ENCODE results near the gene KDM3B. TPM values are rescaled to one million over a fixed set of nuclear protein-coding genes. Genes with fewer than 3 reads are reported as not detected.

The KDM3B gene
- total RNA-seq, 4 donors from 2014 or later: 60.8 to 101 (median 76.6) TPM

DNA sequence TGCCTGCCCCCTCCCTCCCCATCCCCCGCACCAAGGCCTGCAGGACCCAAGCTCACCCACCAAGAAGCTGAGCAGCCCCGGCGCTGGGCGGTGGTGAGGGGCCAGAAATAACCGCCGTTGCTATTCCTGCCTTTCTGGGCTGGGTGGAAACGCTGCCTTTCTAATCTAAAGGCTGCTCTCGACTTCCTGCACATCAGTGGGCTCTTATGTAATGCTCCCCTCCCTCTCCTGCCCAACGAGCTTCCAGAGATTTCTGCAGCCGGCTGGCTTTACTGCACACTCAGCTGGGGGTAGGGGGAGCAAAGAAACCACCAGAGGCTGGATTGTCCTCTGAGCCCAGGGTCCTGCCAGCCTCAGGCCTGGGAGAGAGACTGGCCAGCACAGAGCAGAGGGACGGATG lies 105.9 kb downstream of the KDM3B start:
- intact Hi-C loops (cut with DNase I; ENCODE audit: low total_unique reads) (no loop called here), in situ Hi-C loops (cut with MboI; ENCODE audit: low pct_ligation_motif_present in 1 of 4, low pct_unique_long_range_greater_than_20kb in 1 of 4, low sequenced_read_pairs in 3 of 4) (loop anchor here in 1 of 4 donors (5.0 kb wide), 1 partner anchor 44 kb away; no protein-coding TSS in a partner anchor)
- no peaks in the 10 kb centered on the region for H3K9me3 ChIP-seq
- H3K27me3 ChIP-seq: no peaks in the 10 kb centered on the region
- H3K27ac ChIP-seq: no peak overlapping the region
- TF ChIP-seq POLR2A (IDR thresholded peaks at IDR 0.05) (no peak), POLR2AphosphoS5 (IDR thresholded peaks at IDR 0.05) (no peak), EP300 (IDR thresholded peaks at IDR 0.05; ENCODE audit: low read depth) (no peak)
- TF ChIP-seq, protein P1, sequence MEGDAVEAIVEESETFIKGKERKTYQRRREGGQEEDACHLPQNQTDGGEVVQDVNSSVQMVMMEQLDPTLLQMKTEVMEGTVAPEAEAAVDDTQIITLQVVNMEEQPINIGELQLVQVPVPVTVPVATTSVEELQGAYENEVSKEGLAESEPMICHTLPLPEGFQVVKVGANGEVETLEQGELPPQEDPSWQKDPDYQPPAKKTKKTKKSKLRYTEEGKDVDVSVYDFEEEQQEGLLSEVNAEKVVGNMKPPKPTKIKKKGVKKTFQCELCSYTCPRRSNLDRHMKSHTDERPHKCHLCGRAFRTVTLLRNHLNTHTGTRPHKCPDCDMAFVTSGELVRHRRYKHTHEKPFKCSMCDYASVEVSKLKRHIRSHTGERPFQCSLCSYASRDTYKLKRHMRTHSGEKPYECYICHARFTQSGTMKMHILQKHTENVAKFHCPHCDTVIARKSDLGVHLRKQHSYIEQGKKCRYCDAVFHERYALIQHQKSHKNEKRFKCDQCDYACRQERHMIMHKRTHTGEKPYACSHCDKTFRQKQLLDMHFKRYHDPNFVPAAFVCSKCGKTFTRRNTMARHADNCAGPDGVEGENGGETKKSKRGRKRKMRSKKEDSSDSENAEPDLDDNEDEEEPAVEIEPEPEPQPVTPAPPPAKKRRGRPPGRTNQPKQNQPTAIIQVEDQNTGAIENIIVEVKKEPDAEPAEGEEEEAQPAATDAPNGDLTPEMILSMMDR (IDR thresholded peaks at IDR 0.05): no peak
- 82% methylated on average over 11 of the region's 11 CpGs; no CpG with 5 or more reads in 1 of the 2 donors for WGBS, 2 donors (ENCODE audit: low coverage in 1 of 2)
- no peak overlapping the region for H3K4me3 ChIP-seq
- no peaks in the 10 kb centered on the region for H3K36me3 ChIP-seq
- H3K4me1 ChIP-seq: peaks cover 0 to 21% (median 5%) of the 10 kb centered on the region in 4 donors
- DNase-seq: no peak

DNA sequence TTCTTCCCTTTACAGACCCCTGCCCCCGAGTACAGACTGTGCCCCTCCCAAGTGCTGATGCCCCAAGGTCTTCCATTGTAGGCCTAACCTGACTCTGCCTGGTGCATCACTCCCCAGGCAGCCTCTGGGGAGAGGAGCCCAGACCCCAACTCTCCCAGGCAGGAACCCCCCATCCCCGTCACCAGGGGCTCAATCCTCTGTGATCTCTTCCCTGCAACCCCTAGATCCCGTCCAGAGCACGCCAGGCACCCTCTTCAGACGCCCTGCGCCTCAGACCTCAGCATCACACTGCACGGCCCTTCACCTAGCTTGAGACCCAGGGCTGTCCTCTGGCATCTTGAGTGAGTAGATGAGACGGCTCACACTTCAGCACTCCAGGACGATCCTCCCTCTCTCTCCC lies 106.4 kb downstream of the KDM3B start:
- H3K4me3 ChIP-seq: no peak overlapping the region
- TF ChIP-seq EP300 (IDR thresholded peaks at IDR 0.05; ENCODE audit: low read depth) (no peak), POLR2A (IDR thresholded peaks at IDR 0.05) (no peak), POLR2AphosphoS5 (IDR thresholded peaks at IDR 0.05) (no peak)
- TF ChIP-seq, protein P1 (IDR thresholded peaks at IDR 0.05): no peak
- H3K4me1 ChIP-seq: peaks cover 0 to 24% (median 9%) of the 10 kb centered on the region in 4 donors
- H3K9me3 ChIP-seq: no peaks in the 10 kb centered on the region
- H3K27me3 ChIP-seq: no peaks in the 10 kb centered on the region
- DNase-seq: no peak
- intact Hi-C loops (cut with DNase I; ENCODE audit: low total_unique reads): no loop called here
- in situ Hi-C loops (cut with MboI; ENCODE audit: low pct_ligation_motif_present in 1 of 4, low pct_unique_long_range_greater_than_20kb in 1 of 4, low sequenced_read_pairs in 3 of 4): loop anchor here in 1 of 4 donors (5.0 kb wide), 1 partner anchor 43 kb away; no protein-coding TSS in a partner anchor
- peak overlapping the region in 1 of 4 donors; percentile 16 for H3K27ac ChIP-seq
- 74% methylated on average over 9 of the region's 9 CpGs; no CpG with 5 or more reads in 1 of the 2 donors for WGBS, 2 donors (ENCODE audit: low coverage in 1 of 2)
- no peaks in the 10 kb centered on the region for H3K36me3 ChIP-seq

DNA sequence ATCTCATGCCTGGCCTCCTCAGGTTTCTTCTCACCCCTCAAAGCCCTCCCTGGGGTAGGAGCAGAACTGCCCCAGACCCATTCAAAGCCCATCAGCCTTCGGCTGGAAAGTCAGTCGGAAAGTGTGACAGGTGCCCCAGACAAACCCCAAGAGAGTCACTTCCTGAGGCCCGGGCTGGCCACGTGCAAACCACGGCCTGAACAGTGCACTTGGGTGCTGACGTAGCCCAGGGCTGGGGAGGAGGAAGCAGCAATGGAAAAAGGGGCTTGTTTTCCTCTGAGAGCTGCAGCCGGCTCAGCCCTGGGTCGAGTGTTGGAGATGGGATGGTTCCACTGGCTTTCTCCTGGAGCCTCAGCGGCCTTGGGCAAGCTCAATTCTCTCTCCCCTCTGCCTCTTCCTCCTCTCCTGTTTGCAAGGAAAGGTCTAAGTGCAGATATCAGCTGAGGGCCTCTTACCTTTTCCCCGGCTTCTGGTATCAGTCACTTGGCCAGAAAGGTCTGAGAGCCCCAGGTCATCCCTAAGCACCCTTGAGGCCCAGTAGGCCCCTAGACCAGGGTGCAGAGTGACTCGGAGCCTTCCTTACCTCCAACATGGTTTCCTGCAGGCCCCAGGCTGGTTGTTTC lies 106.9 kb downstream of the KDM3B start:
- DNase-seq: peak; percentile 69
- in situ Hi-C loops (cut with MboI; ENCODE audit: low pct_ligation_motif_present in 1 of 4, low pct_unique_long_range_greater_than_20kb in 1 of 4, low sequenced_read_pairs in 3 of 4) (loop anchor here in 1 of 4 donors (5.0 kb wide), 1 partner anchor 43 kb away; no protein-coding TSS in a partner anchor), intact Hi-C loops (cut with DNase I; ENCODE audit: low total_unique reads) (no loop called here)
- H3K9me3 ChIP-seq: no peaks in the 10 kb centered on the region
- H3K27ac ChIP-seq: peak overlapping the region in 2 of 4 donors; percentile 16 to 17
- no peaks in the 10 kb centered on the region for H3K27me3 ChIP-seq
- no peak overlapping the region for H3K4me3 ChIP-seq
- peaks cover 0 to 24% (median 9%) of the 10 kb centered on the region in 4 donors for H3K4me1 ChIP-seq
- TF ChIP-seq, protein P1 (IDR thresholded peaks at IDR 0.05): no peak
- TF ChIP-seq POLR2A (IDR thresholded peaks at IDR 0.05) (no peak), EP300 (IDR thresholded peaks at IDR 0.05; ENCODE audit: low read depth) (no peak)
- 70% methylated on average over 11 of the region's 11 CpGs; no CpG with 5 or more reads in 1 of the 2 donors for WGBS, 2 donors (ENCODE audit: low coverage in 1 of 2)
- no peaks in the 10 kb centered on the region for H3K36me3 ChIP-seq

DNA sequence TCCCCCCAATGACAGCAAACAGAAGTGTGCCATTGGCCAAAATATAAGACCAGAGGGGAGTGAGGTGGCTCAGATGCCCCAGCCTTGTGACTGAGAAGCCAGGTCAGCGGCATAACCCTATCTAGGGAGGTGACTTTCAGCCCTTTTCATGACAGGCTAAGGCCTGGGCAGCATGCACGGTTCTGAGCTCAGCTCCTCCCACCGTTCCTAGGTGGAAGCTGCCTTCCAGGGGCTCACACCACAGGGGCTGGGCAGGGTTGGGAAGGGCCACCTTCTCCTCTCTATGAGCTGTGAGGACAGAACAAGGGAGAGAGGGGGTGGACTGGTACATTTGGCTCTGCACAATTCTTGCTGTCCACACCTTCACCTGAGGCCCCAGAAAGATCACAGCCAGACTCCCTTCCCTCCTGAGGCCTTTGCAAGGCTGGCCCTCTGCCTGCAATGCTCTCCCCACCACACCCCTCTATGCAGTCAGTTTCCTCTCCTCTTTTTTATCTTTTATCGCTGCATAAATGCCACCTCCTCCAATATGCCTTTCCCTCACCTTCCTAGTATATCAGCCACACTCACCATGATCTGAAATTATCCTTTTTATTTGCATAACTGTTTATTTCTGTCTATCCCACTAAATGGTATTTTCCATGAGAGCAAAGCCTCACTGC lies 107.7 kb downstream of the KDM3B start:
- Histone ChIP-seq H3K4me1 (peaks cover 0 to 24% (median 9%) of the 10 kb centered on the region in 4 donors), H3K4me3 (no peak overlapping the region), H3K36me3 (no peaks in the 10 kb centered on the region), H3K27ac (no peak overlapping the region), H3K27me3 (no peaks in the 10 kb centered on the region), H3K9me3 (no peaks in the 10 kb centered on the region)
- in situ Hi-C loops (cut with MboI; ENCODE audit: low pct_ligation_motif_present in 1 of 4, low pct_unique_long_range_greater_than_20kb in 1 of 4, low sequenced_read_pairs in 3 of 4): no loop called here
- 91 to 100% methylated on average over 1 to 4 of the region's 4 CpGs for WGBS, 2 donors (ENCODE audit: low coverage in 1 of 2)
- no peak for TF ChIP-seq POLR2A (IDR thresholded peaks at IDR 0.05)
- TF ChIP-seq POLR2AphosphoS5 (IDR thresholded peaks at IDR 0.05): no peak
- TF ChIP-seq EP300 (IDR thresholded peaks at IDR 0.05; ENCODE audit: low read depth): no peak
- TF ChIP-seq, protein P1 (IDR thresholded peaks at IDR 0.05): no peak
- intact Hi-C loops (cut with DNase I; ENCODE audit: low total_unique reads): loop anchor here (5.0 kb wide), 1 partner anchor 82 kb away; the partner anchor contains the start of gene ETF1
- no peak for DNase-seq

All from transverse colon (tissue), 4 donors.